ENCODE data around the gene TEKT3.

DNA sequence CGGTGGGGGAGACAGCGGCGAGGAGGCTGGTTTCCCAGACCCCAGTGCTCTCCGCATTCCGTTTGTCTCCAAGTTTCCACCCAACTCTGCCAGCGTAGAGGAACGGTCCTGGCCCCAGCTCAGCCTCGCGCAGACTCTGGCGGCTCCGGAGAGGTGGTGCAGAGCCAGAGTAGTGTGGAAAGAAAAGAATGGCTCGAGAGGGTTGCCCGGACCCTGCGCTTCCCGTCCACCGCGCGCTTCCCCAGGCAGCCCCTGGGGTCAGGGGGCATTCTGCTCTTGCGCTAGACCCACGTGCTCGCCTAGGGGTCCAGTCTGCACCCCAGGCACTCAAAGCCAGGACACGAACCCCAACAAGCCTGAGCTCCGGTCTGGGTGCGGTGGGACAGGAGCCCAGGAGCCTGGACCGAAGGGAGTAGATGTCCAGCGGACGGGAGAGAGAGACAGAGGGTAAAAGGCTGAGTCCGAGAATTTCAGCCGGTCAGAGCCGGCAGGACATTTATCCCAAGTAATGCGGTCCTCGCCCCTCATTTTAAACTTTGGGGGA is 80.1 kb downstream of the TEKT3 start:
- TF ChIP-seq CTCF (IDR thresholded peaks at IDR 0.05; ENCODE audit: low read depth, low read length), result no peak
- TF ChIP-seq, protein P1, sequence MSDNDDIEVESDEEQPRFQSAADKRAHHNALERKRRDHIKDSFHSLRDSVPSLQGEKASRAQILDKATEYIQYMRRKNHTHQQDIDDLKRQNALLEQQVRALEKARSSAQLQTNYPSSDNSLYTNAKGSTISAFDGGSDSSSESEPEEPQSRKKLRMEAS (IDR thresholded peaks at IDR 0.05; ENCODE audit: low read depth, low read length), result no peak

All from NB4 (cell line).